ENCODE measurements around the gene ZNF821.

ZNF821 gene

DNA sequence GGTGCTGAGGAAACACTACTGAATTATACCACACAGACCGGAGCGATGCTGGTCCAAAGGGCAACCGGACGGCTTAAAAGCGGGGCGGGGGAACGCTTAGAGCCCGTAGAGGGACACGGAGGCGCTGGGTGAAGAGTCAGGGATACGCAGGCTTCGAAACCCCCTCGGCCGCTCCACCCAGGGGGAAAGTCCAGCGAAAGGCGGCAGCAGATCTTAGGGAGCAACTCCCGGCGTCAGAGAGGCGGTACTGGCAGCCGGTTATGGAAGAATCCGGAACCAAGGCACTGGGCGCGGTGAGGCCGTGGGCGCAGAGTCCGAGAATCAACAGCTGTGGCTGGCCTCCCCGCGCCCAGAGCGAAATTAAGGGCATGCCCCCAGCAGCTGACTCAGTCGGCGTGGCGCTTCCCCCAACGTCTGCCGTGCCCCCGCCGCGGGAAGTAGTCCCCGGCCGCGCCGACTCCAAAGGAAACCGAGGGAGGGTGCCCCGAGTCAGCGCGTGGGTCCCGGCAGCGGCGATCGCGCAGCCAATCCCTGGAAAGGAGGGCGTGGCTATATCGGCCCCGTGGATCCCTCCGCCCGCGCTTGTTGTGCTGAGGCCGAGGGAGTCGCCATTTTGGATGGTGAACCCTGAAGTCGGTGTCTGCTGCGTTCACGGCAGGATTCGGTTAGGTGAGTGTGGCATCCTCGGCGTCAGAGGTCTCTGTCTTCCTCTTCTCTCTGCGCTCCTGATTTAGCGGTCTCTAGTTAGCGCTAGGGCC lies 11.1 kb upstream of the ZNF821 start, which contains the start of gene IST1:
Gene IST1, plus strand, starts transcription at position 611 of the 758 bp plus-strand sequence. CDS start 20,110 bp downstream, outside the sequence.
- H4K20me1 ChIP-seq (ENCODE audit: insufficient read depth, low read length), result peaks cover 14% of the 10 kb centered on the region; the same call in 1 of the 2 replicates
- peak within 1 kb of the TSS; percentile 82 for H2AFZ ChIP-seq (ENCODE audit: low read length)

GRCh38 chr16:71894229-71894920 lies 10.4 kb upstream of the ZNF821 start:
- Histone ChIP-seq H3K9me2 (replicated peaks; ENCODE audit: insufficient read depth, low read length) (no peaks in the 10 kb centered on the region), H3K4me3 (ENCODE audit: low read length) (peak overlapping the region; percentile 94), H3K27ac (ENCODE audit: low read length) (peak overlapping the region; percentile 80), H3K4me1 (ENCODE audit: low read length) (0 out of 2 replicates have a peak, but pooled peaks cover 3% of the 10 kb centered on the region), H3F3A (ENCODE audit: insufficient read depth, low read length) (peaks cover 20% of the 10 kb centered on the region), H3K27me3 (replicated peaks; ENCODE audit: insufficient read depth, low read length) (no peaks in the 10 kb centered on the region), H3K36me3 (replicated peaks; ENCODE audit: insufficient read depth, low read length) (no peaks in the 10 kb centered on the region), H3K4me2 (ENCODE audit: low read depth, low read length) (peak overlapping the region; percentile 95), H2AFZ (ENCODE audit: low read length) (peak overlapping the region; percentile 76), H3K79me2 (ENCODE audit: low read length) (peaks cover 41% of the 10 kb centered on the region), H3K9me3 (replicated peaks; ENCODE audit: insufficient read depth, low read length) (no peaks in the 10 kb centered on the region), H4K20me1 (ENCODE audit: insufficient read depth, low read length) (peaks cover 10% of the 10 kb centered on the region; the same call in 1 of the 2 replicates), H3K9ac (ENCODE audit: low read length) (peak overlapping the region; percentile 91)
- TF ChIP-seq EZH2 (optimal IDR thresholded peaks at IDR 0.05; ENCODE audit: low read depth, low read length), result no peak
- TF ChIP-seq, protein P1, sequence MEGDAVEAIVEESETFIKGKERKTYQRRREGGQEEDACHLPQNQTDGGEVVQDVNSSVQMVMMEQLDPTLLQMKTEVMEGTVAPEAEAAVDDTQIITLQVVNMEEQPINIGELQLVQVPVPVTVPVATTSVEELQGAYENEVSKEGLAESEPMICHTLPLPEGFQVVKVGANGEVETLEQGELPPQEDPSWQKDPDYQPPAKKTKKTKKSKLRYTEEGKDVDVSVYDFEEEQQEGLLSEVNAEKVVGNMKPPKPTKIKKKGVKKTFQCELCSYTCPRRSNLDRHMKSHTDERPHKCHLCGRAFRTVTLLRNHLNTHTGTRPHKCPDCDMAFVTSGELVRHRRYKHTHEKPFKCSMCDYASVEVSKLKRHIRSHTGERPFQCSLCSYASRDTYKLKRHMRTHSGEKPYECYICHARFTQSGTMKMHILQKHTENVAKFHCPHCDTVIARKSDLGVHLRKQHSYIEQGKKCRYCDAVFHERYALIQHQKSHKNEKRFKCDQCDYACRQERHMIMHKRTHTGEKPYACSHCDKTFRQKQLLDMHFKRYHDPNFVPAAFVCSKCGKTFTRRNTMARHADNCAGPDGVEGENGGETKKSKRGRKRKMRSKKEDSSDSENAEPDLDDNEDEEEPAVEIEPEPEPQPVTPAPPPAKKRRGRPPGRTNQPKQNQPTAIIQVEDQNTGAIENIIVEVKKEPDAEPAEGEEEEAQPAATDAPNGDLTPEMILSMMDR (IDR thresholded peaks at IDR 0.05; ENCODE audit: low read length), result peak; percentile 30; the same call in 1 of the 2 replicates
- peak; percentile 77 for DNase-seq

More for the DNA sequence above, 11.1 kb upstream of the ZNF821 start, which contains the start of gene IST1:
- Histone ChIP-seq H3K4me3 (ENCODE audit: low read length) (peak within 1 kb of the TSS; percentile 94), H3K4me2 (ENCODE audit: low read depth, low read length) (peak within 1 kb of the TSS; percentile 95), H3F3A (ENCODE audit: insufficient read depth, low read length) (peaks cover 20% of the 10 kb centered on the region), H3K9me2 (replicated peaks; ENCODE audit: insufficient read depth, low read length) (no peaks in the 10 kb centered on the region), H3K9me3 (replicated peaks; ENCODE audit: insufficient read depth, low read length) (no peaks in the 10 kb centered on the region), H3K4me1 (ENCODE audit: low read length) (0 out of 2 replicates have a peak, but pooled peaks cover 3% of the 10 kb centered on the region), H3K9ac (ENCODE audit: low read length) (peak within 1 kb of the TSS; percentile 91), H3K27ac (ENCODE audit: low read length) (peak within 1 kb of the TSS; percentile 80), H3K79me2 (ENCODE audit: low read length) (peaks cover 48% of the 10 kb centered on the region), H3K36me3 (replicated peaks; ENCODE audit: insufficient read depth, low read length) (no peaks in the 10 kb centered on the region), H3K27me3 (replicated peaks; ENCODE audit: insufficient read depth, low read length) (no peaks in the 10 kb centered on the region)
- DNase-seq, result peak; percentile 98
- TF ChIP-seq EZH2phosphoT487 (IDR thresholded peaks at IDR 0.05; ENCODE audit: low read length) (no peak), EZH2 (optimal IDR thresholded peaks at IDR 0.05; ENCODE audit: low read depth, low read length) (no peak)
- TF ChIP-seq, protein P1 (IDR thresholded peaks at IDR 0.05; ENCODE audit: low read length), result no peak

- H3K4me3 ChIP-seq (ENCODE audit: low read length), result peak overlapping the region; percentile 94
- H3K27me3 ChIP-seq (replicated peaks; ENCODE audit: insufficient read depth, low read length), result no peaks in the 10 kb centered on the region
- no peaks in the 10 kb centered on the region for H3K36me3 ChIP-seq (replicated peaks; ENCODE audit: insufficient read depth, low read length)
- peak overlapping the region; percentile 91; the same call in 1 of the 2 replicates for H3K9ac ChIP-seq (ENCODE audit: low read length)
- H4K20me1 ChIP-seq (ENCODE audit: insufficient read depth, low read length), result peaks cover 4% of the 10 kb centered on the region; the same call in 1 of the 2 replicates
- peaks cover 20% of the 10 kb centered on the region for H3F3A ChIP-seq (ENCODE audit: insufficient read depth, low read length)
- no peaks in the 10 kb centered on the region for H3K9me3 ChIP-seq (replicated peaks; ENCODE audit: insufficient read depth, low read length)
- peaks cover 35% of the 10 kb centered on the region for H3K79me2 ChIP-seq (ENCODE audit: low read length)
- H2AFZ ChIP-seq (ENCODE audit: low read length), result peak overlapping the region; percentile 76
- no peaks in the 10 kb centered on the region for H3K9me2 ChIP-seq (replicated peaks; ENCODE audit: insufficient read depth, low read length)
- H3K4me1 ChIP-seq (ENCODE audit: low read length), result 0 out of 2 replicates have a peak, but pooled peaks cover 3% of the 10 kb centered on the region
- H3K4me2 ChIP-seq (ENCODE audit: low read depth, low read length), result peak overlapping the region; percentile 95
- DNase-seq, result no peak
- H3K27ac ChIP-seq (ENCODE audit: low read length), result peak overlapping the region; percentile 80; the same call in 1 of the 2 replicates
- TF ChIP-seq EZH2phosphoT487 (IDR thresholded peaks at IDR 0.05; ENCODE audit: low read length), result no peak
- TF ChIP-seq, protein P1 (IDR thresholded peaks at IDR 0.05; ENCODE audit: low read length), result no peak
- TF ChIP-seq EZH2 (optimal IDR thresholded peaks at IDR 0.05; ENCODE audit: low read depth, low read length), result no peak
Measured at GRCh38 chr16:71893888-71894228, 9.9 kb upstream of the ZNF821 start.
